GM21825 (cell line): Measurements from ENCODE around the gene BMI1.

Experiments
- ATAC-seq: cut with Tn5 transposase; IDR thresholded peaks from one replicate; pipeline ENCODE4 v1.9.1; 2021; ENCODE audit warnings: mild to moderate bottlenecking, moderate library complexity; ENCODE audit not compliant: unreplicated experiment

BMI1 gene

DNA sequence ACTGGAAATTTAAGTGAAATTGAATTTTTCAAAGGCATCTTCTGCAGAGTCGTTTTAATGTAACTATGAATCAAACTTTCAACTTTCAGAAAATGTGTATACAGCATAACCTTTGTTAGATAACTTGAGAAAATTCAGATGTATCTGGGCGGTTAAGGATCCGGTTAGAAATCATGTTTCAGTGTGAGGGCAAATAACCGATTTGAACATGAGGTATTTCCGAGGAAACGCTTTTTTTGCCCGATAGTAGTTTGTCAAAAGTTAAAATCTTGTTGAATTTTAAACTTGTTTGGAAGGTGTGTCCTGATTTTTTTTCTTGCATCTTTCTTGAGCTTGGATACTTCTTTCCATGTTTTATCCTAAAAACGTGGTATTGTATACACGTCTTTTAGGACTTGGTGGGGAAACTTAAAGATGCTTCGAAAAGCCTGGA, 1.3 kb upstream of the BMI1 start:
- no peak for ATAC-seq

DNA sequence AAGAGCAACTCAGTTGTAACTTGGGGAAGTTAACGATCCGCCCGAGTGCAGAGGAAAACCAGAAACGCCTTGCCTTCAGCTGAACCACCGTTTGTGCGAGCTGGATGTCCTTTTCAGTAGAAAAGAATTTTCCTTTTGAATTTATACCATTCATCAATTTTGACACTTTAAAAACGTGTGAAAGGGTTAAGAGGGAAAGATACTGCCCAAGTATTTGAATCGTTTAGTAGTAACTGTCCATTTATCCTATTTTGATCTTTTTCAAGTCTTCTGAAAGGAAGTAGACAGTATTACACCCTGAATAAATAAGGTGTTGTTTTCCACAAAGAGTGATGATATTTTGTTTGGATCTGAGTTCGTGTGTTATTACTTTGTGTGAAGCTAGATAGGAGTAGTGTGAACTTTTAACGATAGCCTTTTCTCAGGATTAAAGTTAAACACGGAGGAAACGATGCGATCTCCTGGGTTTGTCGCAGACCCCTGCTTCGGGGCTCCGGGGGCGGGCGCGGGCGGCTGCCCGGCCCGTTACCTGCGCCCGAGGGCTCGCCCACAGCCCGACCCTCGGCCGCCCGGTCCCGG, 830 bp upstream of the BMI1 start:
- ATAC-seq, result no peak

DNA sequence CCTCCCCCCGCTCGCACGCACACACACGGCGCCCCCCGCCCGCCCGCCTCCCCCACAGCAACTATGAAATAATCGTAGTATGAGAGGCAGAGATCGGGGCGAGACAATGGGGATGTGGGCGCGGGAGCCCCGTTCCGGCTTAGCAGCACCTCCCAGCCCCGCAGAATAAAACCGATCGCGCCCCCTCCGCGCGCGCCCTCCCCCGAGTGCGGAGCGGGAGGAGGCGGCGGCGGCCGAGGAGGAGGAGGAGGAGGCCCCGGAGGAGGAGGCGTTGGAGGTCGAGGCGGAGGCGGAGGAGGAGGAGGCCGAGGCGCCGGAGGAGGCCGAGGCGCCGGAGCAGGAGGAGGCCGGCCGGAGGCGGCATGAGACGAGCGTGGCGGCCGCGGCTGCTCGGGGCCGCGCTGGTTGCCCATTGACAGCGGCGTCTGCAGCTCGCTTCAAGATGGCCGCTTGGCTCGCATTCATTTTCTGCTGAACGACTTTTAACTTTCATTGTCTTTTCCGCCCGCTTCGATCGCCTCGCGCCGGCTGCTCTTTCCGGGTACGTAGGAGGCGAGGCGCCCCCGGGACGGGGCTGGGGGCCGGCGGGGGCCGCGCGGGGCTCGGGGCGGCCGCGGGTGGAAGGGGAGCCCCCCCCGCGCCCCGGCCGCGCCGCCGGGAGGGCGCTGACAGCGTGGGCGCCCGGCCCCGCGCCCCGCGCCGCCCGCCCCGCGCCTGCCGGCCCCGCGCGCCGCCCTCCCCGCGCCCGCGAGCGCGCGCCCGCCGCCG, 441 bp downstream of the BMI1 start:
- ATAC-seq, result no peak

DNA sequence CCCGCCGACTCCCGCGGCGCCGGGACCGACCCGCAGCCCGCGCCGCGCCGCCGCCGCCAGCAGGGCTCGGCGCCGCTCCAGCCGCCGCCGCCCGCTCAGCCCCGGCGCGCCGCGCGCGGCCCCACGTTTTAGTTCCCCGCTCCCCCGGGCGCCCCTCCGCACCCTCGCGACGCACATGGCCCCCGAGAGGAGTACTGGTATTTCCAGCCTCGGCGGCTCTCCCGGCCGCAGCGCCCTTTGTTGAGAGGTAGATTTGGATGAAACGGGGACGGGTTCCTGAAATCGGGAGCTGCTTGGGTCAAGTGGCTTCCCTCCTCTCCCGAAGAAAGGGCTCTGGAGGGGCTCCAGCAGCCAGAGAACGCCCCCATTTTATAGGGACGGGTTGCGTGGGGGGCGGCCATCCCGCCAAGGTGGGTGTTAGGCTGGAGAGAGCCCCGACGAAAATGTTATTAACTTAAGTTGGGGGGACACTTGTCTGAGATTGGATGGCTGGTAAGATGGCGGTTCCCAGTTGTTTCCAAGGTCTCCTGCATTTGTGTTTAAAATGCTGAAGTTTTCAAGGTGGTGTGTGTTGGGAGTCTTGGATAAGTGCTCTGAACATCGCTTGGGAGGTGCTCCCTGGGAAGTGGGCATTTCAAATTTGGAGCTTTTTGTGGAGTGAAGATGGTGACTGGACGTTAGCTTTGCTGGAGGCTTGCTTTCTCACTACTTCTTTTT, 1.2 kb downstream of the BMI1 start:
- ATAC-seq, result no peak

DNA sequence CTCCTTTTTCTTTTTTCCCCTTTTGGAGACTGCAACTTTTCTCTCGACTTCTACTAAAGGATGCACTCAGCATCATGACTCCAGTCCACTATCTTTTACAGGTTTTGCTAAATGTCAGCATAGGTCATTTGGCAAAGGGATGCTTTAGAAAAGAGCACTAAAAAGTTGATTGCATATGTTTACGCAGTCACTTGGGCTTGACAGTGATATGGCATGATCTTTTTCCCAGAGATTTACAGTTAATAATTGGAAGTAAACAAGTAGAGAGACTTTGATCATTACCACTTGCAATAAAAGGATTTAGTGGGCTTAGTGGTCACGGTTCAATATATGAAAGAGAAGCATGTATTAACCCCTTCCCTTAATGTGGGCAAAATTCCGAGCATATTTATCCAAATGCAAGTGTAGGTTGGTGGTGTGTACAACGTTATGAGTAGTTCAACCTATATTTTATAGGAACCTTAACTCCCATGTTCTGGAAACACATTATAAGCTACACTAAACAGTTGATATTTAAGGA, 1.8 kb downstream of the BMI1 start:
- ATAC-seq, result no peak

DNA sequence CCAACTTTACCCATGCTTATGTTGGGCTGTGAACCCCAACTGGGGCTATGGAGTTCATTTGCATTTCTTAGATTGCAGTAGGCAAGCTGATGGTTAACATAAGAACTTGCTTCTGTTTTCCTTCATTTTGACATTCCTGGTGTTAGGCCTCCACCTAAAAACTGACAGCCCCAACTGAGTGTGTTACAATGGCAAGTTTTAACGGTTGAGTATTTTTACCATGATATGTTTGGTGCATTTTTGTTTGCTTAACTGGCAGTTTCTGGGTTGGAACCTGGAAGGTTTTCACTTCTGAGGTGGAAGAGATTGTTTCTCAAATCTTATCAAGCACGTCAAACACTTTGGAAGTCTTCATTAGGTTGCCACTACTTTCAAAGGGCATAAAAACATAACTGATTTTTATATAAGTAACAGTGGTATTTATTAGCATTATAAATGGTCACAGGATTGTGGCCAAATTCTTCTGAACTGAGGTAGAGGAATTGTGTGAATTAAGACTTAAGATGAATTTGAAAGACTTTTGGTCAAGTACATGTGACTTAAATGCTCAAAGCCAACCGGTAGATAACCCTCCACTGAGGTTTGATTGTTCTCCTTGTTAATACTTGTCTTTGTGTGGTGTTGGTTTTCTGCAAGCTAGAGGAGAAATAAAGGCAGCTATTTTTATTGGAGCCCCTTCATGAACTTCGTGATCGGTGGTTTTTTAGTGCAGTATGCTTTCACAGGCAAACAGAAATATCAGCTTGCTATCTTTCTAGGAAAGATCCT, 2.8 kb downstream of the BMI1 start:
- ATAC-seq, result no peak

DNA sequence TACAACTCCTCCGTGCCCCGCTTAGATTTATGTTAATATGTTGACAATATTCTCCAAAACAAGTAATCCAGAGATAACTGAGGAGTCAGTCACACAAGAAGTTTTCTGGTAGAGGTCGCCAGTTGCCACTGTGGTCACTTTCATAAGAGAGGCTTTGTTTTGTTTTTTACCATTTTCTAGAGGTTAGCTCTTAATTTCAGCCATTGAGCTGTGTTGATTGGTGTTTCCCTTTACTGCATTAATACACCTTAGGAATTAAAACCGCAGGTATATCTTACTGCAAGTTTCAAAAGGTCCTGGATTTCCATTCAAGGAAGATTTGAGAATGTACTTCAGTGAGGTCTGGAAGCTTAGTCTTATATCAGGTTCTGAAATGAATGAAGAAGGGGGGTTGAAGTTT, 3.5 kb downstream of the BMI1 start:
- ATAC-seq, result no peak

DNA sequence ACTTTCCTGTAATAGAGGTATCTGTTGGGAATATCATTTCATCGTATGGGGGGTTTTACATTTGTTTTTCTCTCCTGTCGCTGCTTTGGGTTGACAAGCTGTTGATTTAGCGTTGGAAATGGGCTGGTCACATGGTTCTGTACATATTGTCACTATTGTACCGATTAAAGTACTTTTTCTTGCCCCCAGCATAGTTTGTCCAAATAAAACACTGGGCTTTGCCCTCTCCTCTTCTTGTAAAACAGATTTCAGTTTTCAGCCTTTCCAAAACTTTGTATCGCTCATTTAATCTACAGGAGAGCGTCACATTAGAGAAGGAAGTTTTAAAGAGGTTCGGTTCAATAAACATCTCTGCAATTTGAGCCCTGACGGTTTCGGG, 4.0 kb downstream of the BMI1 start:
- ATAC-seq, result no peak

DNA sequence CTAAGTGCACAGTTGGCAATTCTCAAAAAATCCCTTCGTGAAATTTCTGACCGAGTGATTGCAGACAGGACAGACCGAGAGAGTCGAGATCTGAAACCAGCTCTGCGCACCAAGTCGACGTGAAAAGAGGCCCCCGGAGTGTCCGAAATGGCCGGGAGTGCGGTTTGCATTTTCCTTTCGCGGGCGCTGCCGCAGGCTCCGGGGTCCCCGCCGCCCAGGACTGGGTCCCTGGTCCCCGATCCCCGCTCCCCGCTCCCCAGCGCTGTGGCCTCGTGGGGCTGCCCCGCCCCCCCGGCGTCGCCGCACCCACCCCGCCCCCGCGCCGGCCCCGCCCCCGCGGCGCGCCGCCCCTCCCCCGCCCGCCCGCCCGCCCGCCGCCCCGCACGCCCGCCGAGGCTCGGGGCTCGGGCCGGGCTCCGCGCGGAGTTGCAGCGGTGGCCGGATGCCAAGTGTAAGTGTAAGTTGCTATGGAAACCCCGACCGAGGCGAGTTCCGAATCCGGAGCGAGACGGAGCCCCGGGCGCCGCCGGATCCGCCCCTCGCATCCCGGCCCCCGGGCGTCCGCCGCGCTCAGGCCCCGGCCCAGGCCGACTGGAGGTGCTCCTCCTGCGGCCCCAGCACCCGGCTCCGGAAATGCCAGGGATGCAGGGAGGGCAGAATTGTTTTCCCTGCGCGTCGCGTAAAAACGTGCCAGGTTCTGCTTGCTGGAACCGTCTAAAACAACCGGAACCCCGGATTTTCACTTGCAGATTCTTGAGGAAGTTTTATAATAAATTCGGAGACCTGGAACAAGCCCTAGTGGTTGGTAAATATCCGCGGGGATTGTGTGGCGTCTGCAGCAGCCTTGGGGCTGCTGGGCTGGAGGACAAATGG, 4.6 kb downstream of the BMI1 start:
- ATAC-seq, result peak; percentile 57

DNA sequence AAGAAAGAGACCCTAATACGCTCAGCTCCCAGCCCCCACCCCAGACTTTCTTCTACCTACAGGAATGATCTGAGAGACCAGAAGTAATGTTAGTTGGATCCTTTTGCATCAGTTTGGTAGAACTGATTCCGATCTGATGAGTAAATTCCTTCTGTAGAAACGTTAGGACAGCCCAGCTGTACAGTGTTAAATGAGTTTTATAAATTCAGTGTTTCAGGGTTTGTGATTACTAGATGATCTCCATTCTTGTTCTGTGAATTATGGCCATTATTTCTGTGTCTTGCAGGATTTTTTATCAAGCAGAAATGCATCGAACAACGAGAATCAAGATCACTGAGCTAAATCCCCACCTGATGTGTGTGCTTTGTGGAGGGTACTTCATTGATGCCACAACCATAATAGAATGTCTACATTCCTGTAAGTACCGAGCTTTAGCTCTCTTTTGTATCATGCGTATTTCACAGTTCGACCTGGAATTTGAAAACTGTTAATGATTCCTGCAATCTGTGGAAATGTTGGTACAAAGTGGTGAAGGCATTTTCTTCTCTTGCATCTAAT, 5.3 kb downstream of the BMI1 start:
- ATAC-seq, result no peak

DNA sequence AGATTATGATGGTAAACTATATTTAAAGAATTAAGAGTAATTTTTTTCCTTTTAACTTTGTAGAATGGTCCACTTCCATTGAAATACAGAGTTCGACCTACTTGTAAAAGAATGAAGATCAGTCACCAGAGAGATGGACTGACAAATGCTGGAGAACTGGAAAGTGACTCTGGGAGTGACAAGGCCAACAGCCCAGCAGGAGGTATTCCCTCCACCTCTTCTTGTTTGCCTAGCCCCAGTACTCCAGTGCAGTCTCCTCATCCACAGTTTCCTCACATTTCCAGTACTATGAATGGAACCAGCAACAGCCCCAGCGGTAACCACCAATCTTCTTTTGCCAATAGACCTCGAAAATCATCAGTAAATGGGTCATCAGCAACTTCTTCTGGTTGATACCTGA, 8.3 kb downstream of the BMI1 start:
- ATAC-seq, result no peak

DNA sequence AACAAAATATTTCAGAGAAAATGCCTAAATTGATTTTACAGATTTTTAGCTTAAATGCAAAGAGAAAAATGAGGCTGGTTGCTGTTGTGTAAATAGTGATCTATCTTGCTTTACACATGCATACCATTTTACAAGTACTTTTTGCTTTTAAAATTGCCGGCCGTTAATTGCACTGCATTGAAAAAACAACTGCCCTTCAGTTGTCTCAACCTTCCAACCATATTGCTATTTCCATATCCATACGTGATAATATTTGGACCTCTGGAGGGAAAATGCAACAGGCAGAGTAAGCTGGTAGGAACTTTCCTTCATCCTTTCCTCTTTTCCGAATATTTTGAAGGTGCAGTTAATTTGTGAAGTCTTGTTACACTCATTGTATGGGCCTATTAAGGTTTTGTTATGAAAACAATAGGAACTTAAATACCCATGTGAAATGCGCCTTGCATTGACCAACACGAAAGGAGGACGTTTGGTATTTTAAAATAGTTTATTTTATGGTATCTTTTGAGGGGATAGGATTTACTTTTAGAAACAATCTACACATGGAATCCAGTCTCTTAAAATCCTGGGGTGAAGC, 11.3 kb downstream of the BMI1 start:
- ATAC-seq, result no peak

DNA sequence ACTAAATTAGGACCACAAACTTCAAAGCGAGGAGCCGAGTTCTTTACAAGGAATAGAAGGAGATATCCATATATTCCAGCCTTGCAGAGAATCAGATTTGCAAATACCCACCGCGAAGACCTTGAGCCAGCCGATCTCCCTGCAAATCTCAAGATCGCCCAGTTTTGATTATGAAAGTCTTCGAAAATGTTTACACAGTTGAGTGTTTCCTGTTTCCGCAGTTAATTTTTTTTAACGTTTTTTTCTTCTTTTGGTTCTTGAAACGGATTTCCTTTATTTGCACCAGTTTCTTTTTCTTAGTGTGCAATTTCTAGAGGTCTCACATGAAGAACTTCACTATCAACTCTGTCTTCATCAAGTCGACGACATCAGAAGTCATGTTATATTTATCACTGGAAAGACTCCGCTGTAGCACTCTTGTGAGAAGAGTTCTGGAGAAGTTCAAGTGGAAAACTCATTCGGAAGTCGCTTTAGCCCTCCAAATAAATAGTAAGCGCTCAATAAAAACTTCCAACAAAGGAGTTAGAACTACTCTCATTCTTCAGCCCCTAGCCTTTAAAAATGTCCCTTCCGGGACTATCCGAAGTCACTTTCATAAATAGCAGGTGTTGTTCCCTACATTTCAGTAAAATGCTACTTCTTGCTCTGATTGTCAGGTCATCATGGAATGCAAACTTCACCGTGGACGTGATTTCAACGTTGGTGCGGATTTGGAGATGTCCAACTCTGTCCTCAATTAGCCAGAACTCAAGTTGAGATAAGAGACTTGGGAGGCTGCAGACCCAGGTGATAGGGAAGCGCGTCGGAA, 12.5 kb downstream of the BMI1 start:
- ATAC-seq, result no peak

DNA sequence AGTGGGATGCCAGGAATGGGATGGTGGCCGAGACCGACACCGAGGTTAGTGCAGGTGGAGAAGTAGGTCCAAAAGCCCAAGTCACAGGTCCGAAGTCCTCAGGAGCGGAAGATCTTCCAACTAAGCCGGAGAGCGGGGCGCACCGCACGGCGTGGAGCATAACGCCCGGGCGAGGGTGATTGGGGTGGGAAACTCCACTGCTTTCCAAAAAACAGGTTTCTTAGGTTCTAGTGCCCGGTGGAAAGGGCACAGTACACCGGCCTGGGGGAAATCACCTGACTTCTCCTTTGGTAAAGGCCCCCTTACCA, 13.0 kb downstream of the BMI1 start:
- ATAC-seq, result no peak

DNA sequence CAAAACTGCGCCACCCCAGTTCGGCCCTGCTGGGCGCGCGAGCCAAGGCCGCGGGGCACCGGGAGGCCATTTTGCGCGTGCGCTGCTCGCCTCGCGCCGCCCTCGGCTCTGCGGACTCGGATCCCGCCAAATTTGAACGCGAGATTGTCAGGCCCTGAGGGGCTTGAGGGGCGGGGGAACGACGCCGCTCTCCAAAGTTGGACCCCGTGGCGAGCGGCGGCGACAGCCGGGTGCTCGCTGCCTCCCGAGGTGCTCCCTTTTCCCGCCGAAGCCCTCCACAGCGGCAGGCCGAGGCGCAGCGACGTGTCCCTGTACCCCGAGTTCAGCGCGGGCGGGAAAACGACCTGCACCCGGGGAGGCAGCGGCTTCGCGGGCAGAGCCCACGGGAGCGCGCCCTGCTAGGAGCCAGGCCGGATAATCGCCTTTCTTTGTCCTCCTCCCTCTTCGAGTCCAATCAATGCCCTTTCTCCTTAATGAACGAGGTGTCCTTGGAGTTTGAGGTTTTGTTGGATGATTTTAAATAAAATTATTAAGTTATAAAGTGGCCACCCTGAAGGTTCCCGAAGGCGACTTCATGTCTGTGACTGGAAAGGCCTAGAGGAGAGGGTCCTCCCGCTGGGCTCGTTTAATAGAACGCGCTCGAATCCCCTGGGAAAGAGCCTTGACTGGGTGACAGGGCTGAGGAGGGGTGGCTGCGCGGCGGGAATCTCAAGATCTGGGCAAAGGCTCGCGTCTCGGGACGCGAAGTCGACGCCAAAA, 13.7 kb downstream of the BMI1 start:
- no peak for ATAC-seq

DNA sequence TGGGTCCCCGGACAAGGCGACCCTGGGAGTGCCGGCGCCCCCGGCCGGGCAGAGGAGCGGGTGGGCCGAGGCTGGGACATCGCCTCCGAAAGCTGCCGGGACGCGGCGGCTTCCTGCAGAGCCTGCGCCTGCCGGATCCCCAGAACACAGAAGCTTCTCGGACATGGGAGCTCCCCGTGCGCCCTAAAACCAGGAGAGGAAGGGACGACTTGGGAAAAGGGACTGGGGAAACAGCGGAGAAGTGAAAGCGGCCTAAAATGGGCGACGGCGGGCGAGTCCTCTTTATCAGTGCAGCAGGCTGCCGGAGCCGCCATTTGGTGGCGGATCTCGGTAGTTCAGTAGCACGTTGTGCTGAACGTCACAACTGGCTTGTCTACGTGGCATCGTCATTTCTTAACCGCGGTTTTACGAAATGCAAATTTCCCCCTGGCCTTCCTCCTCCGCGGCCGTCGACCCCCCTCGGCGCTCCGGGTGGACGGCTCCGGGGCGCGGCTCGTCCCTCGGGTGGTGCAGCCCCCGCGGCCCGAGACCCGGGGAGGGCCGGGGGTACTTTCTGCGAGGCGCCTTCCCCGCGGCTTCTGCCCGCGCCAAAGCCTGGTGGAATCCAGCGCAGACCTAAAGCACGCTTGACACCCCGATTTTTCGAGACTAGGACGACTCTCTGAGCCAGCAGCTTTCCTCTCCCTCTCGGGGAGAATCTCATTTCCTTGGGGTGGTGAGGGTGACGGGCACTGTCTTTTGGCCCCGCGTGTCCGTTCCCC, 14.5 kb downstream of the BMI1 start:
- peak; percentile 37 for ATAC-seq

DNA sequence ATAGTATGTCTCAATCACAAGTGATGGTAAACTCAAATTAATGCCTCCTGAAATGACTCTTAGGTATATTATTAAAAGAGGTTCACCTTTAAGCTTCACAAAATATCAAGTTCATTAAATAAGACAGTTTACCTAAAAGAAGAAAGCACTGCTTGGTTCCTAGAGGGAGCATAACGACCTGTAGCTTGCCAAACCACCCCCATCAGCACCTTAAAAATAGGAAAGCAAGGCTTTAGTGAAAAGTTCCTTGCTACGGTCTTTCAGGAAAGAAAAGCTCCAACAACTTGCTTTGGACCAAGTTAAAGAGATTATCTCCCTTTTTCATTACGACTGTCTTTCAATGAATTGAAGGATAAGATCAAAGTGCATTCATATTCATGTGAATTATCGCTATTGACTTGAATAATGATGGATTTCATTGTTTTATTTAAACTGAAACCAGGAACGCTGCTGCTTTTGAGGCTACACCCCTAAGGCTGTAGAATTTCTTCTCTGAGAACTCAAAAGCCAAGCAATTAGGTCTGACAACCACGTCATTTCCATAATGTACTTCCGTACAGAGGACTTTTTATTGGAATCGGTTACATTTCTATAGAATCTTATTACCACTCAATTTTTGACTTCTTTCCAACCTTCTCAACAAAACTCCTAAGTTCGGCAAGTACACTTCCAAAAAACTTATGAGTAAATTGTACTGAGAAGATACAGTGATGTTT, 17.4 kb downstream of the BMI1 start:
- ATAC-seq, result no peak
